Omental fat pad (tissue), 4 donors: ENCODE data around the gene FOXO6. TPM values are rescaled to one million over a fixed set of nuclear protein-coding genes. Genes with fewer than 3 reads are reported as not detected.

Source experiments
- ATAC-seq: fragments of 150-250 bp; one replicate; pipeline ENCODE4 v1.9.1; 2016; ENCODE audit warnings: mild to moderate bottlenecking, moderate library complexity; ENCODE audit not compliant: low FRiP score
- DNase-seq: peaks from one replicate; pipeline ENCODE4 v3.0.0-alpha.2; 2019; ENCODE audit warnings: low spot score
- total RNA-seq, 4 donors: library from RNA; depleted of rRNA; stranded (reverse); fragments of >200 nt; gene quantifications; one replicate each; pipeline ENCODE4 v1.1.0, GENCODE V29; 2016
- TF ChIP-seq, protein P1 (sequence below), 3 donors: fragments of 450-650 bp; IDR thresholded peaks; one replicate each; pipeline ENCODE4 v1.5.1; 2016 to 2017; ENCODE audit warnings: antibody characterized with exemption in 3 of 3, mild to moderate bottlenecking in 3 of 3, moderate library complexity in 2 of 3

The FOXO6 gene
- total RNA-seq, 4 donors from 2014 or later: 0.12 to 0.93 (median 0.31) TPM; not detected in 1

GRCh38 chr1:41378999-41379737 lies 17.9 kb downstream of the FOXO6 start:
- DNase-seq (no peak), ATAC-seq (no peak)
- TF ChIP-seq, protein P1, sequence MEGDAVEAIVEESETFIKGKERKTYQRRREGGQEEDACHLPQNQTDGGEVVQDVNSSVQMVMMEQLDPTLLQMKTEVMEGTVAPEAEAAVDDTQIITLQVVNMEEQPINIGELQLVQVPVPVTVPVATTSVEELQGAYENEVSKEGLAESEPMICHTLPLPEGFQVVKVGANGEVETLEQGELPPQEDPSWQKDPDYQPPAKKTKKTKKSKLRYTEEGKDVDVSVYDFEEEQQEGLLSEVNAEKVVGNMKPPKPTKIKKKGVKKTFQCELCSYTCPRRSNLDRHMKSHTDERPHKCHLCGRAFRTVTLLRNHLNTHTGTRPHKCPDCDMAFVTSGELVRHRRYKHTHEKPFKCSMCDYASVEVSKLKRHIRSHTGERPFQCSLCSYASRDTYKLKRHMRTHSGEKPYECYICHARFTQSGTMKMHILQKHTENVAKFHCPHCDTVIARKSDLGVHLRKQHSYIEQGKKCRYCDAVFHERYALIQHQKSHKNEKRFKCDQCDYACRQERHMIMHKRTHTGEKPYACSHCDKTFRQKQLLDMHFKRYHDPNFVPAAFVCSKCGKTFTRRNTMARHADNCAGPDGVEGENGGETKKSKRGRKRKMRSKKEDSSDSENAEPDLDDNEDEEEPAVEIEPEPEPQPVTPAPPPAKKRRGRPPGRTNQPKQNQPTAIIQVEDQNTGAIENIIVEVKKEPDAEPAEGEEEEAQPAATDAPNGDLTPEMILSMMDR (IDR thresholded peaks at IDR 0.05): no peak

GRCh38 chr1:41379738-41380130 lies 18.5 kb downstream of the FOXO6 start:
- DNase-seq (no peak), ATAC-seq (no peak)
- TF ChIP-seq, protein P1 (IDR thresholded peaks at IDR 0.05): no peak

DNA sequence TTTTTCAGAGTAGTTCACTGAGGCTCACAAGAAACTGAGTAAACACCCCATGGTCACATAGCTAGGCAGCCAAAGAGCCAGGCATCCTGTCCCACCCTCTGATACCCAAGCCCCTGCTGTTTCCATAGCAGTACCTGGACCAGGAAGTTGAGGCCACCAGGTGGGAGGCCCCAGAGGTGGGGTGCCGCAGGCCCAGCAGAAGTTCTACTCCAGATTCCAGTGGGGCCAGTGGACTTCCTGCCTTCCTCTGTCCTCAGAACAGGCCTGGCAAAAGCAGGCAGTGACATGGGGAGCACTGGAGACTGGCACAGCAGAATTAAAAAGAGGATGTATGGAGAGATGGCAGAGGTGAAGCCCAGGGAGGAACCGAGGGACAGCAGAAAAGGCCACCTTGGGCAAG lies 19.0 kb downstream of the FOXO6 start:
- DNase-seq (no peak), ATAC-seq (no peak)
- TF ChIP-seq, protein P1 (IDR thresholded peaks at IDR 0.05): no peak

DNA sequence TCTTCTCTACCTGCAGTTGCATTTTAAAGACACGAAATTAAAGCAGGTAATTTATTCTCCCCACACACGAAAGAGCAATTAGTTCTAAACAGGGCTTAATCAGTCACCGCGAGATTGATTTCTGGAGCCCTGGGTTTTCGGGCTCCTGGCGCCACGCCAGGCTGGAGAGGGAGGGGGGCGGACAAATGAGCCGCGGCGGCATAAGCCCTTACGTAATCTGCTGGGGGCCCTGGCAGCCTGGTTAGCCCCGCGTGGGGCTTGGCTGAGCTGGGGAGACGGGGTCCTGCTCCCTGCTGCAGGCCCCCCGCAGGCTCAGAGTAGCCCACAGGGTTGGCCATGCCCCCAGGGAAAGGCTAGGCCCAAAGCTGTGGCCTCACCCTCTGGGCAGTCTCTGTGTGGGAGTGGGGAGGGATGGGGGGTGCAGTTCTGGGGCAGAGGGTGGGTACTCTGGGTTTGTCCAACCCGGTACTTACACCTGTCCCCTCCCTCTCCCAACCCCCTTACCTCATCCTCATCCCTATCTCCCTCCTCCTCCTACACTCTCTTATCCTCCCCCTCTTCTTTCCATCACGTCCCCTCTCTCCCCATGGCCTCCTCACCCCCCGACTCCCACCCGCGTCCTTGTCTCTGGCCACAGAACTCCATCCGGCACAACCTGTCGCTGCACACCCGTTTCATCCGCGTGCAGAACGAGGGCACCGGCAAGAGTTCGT lies 19.9 kb downstream of the FOXO6 start:
- DNase-seq (no peak), ATAC-seq (peak; percentile 45)
- TF ChIP-seq, protein P1 (IDR thresholded peaks at IDR 0.05): no peak

DNA sequence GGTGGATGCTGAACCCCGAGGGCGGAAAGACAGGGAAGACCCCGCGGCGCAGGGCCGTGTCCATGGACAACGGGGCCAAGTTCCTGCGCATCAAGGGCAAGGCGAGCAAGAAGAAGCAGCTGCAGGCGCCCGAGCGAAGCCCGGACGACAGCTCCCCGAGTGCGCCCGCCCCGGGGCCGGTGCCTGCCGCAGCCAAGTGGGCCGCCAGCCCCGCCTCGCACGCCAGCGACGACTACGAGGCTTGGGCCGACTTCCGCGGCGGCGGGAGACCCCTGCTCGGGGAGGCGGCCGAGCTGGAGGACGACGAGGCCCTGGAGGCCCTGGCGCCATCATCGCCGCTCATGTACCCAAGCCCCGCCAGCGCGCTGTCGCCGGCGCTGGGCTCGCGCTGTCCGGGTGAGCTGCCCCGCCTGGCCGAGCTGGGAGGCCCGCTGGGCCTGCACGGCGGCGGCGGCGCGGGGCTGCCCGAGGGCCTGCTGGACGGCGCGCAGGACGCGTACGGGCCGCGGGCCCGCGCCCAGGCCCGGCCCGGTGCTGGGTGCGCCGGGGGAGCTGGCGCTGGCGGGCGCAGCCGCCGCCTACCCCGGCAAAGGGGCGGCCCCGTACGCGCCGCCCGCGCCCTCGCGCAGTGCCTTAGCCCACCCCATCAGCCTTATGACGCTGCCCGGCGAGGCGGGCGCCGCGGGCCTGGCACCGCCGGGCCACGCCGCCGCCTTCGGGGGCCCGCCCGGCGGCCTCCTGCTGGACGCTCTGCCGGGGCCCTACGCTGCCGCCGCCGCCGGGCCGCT lies 20.7 kb downstream of the FOXO6 start:
- DNase-seq (no peak), ATAC-seq (peak; percentile 77)
- TF ChIP-seq, protein P1 (IDR thresholded peaks at IDR 0.05): no peak

- TF ChIP-seq, protein P1 (IDR thresholded peaks at IDR 0.05): no peak
- DNase-seq (no peak), ATAC-seq (peak; percentile 67)
Measured at GRCh38 chr1:41382480-41383090, 21.4 kb downstream of the FOXO6 start.
